Measurements from ENCODE around the gene TPCN1. TPM values are rescaled to one million over a fixed set of nuclear protein-coding genes. Genes with fewer than 3 reads are reported as not detected.

The TPCN1 gene
- total and polyA plus RNA-seq, 2 of the 8 experiments (the other 6 are each of a cell fraction or from before 2014, with no cell fraction given), result 14.9 to 21.4 TPM

GRCh38 chr12:113235976-113236375 is 14.7 kb downstream of the TPCN1 start:
- Histone ChIP-seq H2BK120ac (replicated peaks; ENCODE audit: low read depth, low read length) (no peak overlapping the region), H4K8ac (ENCODE audit: extremely low read depth, insufficient read depth, low read length) (no peak overlapping the region), H3K9ac (replicated peaks in 1 of 4; ENCODE audit: extremely low read depth in 1 of 4, low read depth in 3 of 4, low read length in 3 of 4) (no peak overlapping the region), H3K27me3 (replicated peaks in 1 of 4; ENCODE audit: control insufficient read depth in 3 of 4, extremely low read depth in 1 of 4, insufficient read depth in 3 of 4, low read length in 3 of 4) (no peaks in the 10 kb centered on the region; a peak in 1 of 7 replicates), H4K5ac (ENCODE audit: insufficient read length, low read depth, low read length) (no peak overlapping the region), H2BK12ac (ENCODE audit: low read depth, low read length) (no peak overlapping the region), H2AFZ (ENCODE audit: low read length) (no peak overlapping the region), H2AK5ac (ENCODE audit: low read depth, low read length) (no peak overlapping the region), H3K56ac (replicated peaks; ENCODE audit: insufficient read length, low read depth, low read length) (no peak overlapping the region), H3K36me3 (ENCODE audit: control insufficient read depth in 2 of 4, insufficient read depth in 4 of 4, low read length in 3 of 4) (peaks cover 0 to 7% (median 4%) of the 10 kb centered on the region in 4 experiments; a peak in 4 of 8 replicates), H3K4ac (replicated peaks; ENCODE audit: insufficient read length, low read depth, low read length) (no peak overlapping the region), H2BK20ac (ENCODE audit: low read length) (no peak overlapping the region), H3K27ac (ENCODE audit: low read depth, low read length) (no peak overlapping the region), H4K91ac (replicated peaks; ENCODE audit: insufficient read length, low read length) (no peak overlapping the region), H3K4me3 (ENCODE audit: extremely low read depth in 1 of 4, insufficient read depth in 2 of 4, low read depth in 3 of 4, low read length in 4 of 4) (no peak overlapping the region), H3K23ac (ENCODE audit: insufficient read length) (no peak overlapping the region), H3K18ac (ENCODE audit: extremely low read depth, low read length) (no peak overlapping the region), H3K4me1 (replicated peaks in 1 of 4; ENCODE audit: control insufficient read depth in 3 of 4, insufficient read depth in 4 of 4, low read length in 3 of 4) (peaks cover 9 to 22% (median 20%) of the 10 kb centered on the region in 4 experiments), H2BK5ac (ENCODE audit: low read depth, low read length) (no peak overlapping the region), H3K79me2 (ENCODE audit: control insufficient read depth in 1 of 2, insufficient read depth in 2 of 2, low read length in 2 of 2) (no peaks in the 10 kb centered on the region), H3K23me2 (ENCODE audit: low read depth, low read length) (no peaks in the 10 kb centered on the region; the same call in 1 of the 2 replicates), H3K14ac (ENCODE audit: insufficient read length) (no peak overlapping the region), H4K20me1 (replicated peaks in 1 of 2; ENCODE audit: control insufficient read depth in 1 of 2, insufficient read depth in 2 of 2, low read length in 2 of 2) (peaks cover 0 to 2% of the 10 kb centered on the region in 2 experiments), H2BK15ac (ENCODE audit: low read length) (no peak overlapping the region), H3K4me2 (ENCODE audit: insufficient read depth in 1 of 2, low read depth in 2 of 2, low read length in 2 of 2) (no peak overlapping the region), H3K79me1 (ENCODE audit: low read depth, low read length) (no peaks in the 10 kb centered on the region; the same call in 1 of the 2 replicates), H3K9me3 (ENCODE audit: insufficient read depth in 2 of 2, low read depth in 1 of 2, low read length in 1 of 2) (no peaks in the 10 kb centered on the region; a peak in 1 of 4 replicates)
- 82% methylated on average over 6 of the region's 6 CpGs; no CpG with 5 or more reads in 1 of the 2 experiments for WGBS, 2 experiments (ENCODE audit: extremely low coverage in 1 of 2, insufficient coverage in 1 of 2, insufficient read length in 1 of 2, insufficient replicate concordance in 2 of 2, low coverage in 1 of 2, low lambda C conversion rate in 2 of 2, missing lambda C conversion rate in 1 of 2)
- no peak for TF ChIP-seq SIX5 (IDR thresholded peaks at IDR 0.05; ENCODE audit: low read depth, low read length)
- TF ChIP-seq CTBP2 (IDR thresholded peaks at IDR 0.05; ENCODE audit: borderline replicate concordance, insufficient read depth, insufficient read length, low read length), result no peak
- TF ChIP-seq SP2 (IDR thresholded peaks at IDR 0.05; ENCODE audit: low read length), result no peak
- TF ChIP-seq SRF (IDR thresholded peaks at IDR 0.05; ENCODE audit: low read depth, low read length), result no peak
- TF ChIP-seq HDAC2 (IDR thresholded peaks at IDR 0.05; ENCODE audit: borderline replicate concordance in 1 of 2, low read depth in 2 of 2, low read length in 2 of 2), result no peak
- TF ChIP-seq NRF1 (IDR thresholded peaks at IDR 0.05; ENCODE audit: low read depth, low read length), result no peak
- TF ChIP-seq KDM4A (IDR thresholded peaks at IDR 0.05; ENCODE audit: low read depth, low read length, severe bottlenecking), result no peak
- TF ChIP-seq SIN3A (conservative IDR thresholded peaks at IDR 0.05 in 1 of 2, IDR thresholded peaks at IDR 0.05 in 1 of 2; ENCODE audit: low read depth in 1 of 2, low read length in 2 of 2), result no peak
- TF ChIP-seq SP4 (IDR thresholded peaks at IDR 0.05; ENCODE audit: low read length), result no peak
- ChIA-PET POLR2A (ENCODE audit: partially characterized antibody) (interaction anchor here (1.0 to 4.9 kb wide), 4 partner anchors 10 to 131 kb away, joined by 3 to 16 read pairs (median 6); partner anchors contain the start of gene TPCN1), CTCF (ENCODE audit: partially characterized antibody) (interaction anchor here (0.6 to 1.0 kb wide), 2 partner anchors 9 to 182 kb away, joined by 3 to 4 read pairs; no protein-coding TSS in a partner anchor)
- DNase-seq (ENCODE audit: low read depth in 1 of 2, low spot score in 2 of 2), result no peak
- FAIRE-seq, result no peak

Data from H1 (cell line).